Hematopoietic multipotent progenitor cell treated with erythropoietin and hydrocortisone succinate and interleukin-3 and kit ligand, for 6 days (in vitro differentiated cells): Measurements from ENCODE around the gene MRPL45.
"Not testable (repeated sequence)": the region's sequence is repeated elsewhere in the genome, so short reads cannot be mapped to it uniquely, and the experiment has no call there.

Source experiments
- DNase-seq: peaks from one replicate; pipeline ENCODE4 v3.0.0-alpha.2; 2015

MRPL45 gene

DNA sequence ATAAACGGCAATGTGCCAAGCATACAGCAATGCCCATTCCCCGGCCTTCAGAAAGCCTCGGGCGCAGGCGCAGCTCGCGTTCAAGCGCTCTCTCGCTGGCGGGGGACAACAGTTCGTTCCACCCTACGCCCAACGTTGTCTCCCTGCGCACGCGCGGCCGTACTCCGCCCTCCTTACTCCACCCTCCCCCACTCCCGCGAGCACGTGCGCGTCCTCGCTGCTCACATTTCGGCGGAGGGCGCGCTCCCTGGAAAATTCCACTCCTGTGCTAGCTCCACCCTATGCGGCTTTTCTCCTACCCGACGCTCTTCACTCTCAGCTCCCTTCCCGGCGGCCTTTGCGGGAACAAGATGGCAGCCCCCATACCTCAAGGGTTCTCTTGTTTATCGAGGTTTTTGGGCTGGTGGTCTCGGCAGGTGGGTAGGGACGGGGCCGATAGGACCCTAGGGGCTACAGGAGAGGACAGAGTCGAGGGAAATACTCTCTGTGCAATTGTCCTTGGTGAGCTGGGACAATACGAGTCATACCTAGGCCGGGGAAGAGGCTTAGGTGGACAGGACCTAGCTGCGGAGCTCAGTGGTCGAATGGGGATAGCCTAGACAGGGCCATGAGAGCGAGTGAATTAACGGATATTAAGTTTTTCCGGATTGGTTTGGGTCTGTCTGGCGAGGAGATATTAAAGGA, at the start of gene MRPL45:
MRPL45 (plus strand) TSS at position 335 of the 684 bp plus-strand sequence; CDS start at position 351, 16 bp downstream.
- DNase-seq: peak; percentile 96

DNA sequence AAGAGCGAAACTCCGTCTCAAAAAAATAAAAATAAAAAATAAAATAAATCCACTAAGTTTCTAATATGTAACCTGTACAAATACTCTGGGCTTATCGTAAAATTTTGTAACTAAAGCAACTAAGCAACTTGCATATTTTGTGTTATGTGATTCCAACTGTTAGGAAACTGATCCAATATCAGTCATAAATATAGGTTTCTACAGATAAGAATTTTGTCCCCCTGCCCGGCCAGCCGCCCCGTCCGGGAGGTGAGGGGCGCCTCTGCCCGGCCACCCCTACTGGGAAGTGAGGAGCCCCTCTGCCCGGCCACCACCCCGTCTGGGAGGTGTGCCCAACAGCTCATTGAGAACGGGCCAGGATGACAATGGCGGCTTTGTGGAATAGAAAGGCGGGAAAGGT, 43.8 kb upstream of the MRPL45 start:
- DNase-seq: not testable (repeated sequence)

DNA sequence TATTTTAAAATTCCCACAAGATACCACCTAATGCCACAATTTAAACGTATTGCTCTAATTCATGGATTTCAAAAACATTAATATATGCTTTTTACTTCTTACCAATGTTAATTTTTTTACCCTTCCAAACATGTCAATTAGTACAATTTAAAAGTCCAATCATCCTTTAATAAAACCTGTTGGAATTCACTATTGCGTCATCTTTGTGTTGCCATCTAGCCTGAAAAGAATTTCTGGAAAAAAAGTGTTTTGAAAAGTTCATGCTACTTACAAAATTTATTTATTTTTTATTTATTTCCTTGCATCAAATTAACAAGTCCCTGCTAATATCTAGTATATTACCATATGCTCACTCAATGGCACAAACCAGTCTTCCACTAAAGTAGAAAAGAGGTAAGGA, 42.6 kb upstream of the MRPL45 start:
- DNase-seq: not testable (repeated sequence)

DNA sequence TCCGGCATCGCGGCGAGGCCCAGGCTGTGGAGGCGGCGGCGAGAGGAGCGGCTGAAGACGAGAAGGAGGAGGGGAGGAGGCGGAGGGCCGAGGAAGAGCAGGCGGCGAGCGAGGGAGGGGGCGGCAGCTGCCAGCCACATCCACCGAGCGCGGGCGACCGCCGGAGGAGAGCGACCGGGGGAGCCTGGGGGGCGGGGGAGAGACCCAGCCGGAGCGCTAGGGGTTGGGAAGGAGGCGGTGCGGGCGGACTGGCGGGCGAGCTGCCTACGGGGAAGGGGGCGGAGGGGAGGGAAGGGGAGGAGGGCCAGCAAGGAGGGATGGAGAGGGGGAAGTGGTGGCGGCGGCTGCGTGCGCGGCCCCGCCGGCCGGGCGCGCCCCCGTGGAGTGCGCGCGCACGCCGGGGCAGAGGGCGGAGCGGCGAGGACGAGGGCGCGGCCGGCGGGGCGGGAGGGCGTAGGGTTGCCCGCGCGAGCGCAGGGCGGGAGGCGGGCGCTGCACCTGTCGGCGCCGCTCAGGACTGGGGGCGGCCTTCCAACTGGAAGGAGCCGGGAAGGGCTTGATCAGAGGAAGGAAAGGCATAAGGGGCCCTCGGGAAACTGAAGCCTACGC, 39.9 kb upstream of the MRPL45 start:
- peak; percentile 79 for DNase-seq

DNA sequence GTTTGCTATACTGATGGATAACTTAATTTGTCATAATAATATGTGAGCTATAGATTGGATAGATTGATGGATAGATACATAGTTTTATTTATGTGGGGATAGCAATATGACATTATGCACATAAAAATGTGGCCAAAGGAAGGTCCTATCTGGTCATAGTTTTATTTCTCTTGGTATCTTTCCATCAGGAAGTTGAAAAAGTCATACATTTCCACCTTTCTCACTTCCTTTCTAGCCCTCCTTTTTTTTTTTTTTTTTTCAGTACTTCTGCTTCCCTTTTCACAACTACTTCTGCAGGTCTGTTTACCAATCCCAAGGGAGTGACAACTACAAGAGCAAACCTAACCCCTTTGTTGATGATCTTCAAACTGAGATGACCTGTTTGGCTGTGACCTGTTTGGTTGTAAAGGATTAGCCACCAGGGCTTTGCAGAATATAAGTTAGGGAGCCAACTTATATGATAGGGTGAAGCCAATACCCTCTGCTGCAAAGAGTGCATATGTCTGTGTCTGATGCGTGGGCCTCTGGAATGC, 30.9 kb upstream of the MRPL45 start:
- DNase-seq: not testable (repeated sequence)

DNA sequence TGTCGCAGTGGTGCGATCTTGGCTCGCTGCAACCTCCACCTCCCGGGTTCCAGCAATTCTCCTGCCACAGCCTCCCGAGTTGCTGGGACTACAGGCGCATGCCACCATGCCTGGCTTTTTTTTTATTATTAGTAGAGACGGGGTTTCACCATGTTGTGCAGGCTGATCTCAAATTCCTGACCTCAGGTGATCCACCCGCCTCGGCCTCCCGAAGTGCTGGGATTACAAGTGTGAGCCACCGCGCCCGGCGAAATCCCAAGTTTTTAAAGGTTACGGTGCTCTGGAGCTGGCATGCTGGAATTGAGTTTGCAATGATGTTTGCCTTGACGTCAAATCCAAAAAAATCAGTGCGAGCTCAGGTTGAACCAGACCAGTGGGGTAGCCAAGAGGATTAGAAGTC, 30.4 kb upstream of the MRPL45 start:
- DNase-seq: not testable (repeated sequence)

DNA sequence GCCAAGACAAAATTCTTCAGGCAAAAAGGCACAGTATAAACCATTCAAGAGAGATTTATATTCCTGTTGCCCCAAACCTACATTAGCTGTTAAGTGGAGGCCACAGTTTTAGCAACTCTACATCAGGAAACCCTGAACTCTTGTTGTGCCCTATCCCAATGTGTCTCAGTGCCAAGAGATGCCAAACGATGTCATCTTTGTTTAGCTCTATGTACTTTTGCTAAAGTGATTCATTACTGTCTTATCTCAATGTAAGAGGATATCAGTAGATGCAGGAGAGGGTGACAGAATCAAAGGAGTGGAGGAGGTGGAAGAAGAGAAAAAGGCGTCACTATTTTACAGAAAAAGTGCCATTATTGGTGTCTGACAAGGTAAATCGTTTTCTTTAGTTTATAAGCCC, 28.8 kb upstream of the MRPL45 start:
- DNase-seq: not testable (repeated sequence)

DNA sequence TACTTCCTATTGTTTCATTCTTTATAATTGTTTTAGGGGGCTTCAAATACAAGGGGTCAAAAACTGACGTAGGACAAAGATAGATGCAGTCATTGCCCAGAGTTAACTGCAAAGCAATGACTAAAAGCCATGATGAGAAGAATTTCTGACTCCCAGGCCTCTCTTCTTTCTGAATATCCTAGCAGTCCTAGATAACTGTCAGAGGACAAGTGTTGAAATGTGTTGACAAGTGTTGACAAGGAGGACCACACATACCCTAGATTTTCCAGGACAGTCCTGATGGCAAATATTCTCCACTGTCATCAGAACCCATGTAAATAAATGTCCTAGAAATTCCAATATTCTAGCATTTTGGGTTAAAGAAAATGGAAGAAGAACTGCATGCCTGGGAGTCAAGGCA, 27.9 kb upstream of the MRPL45 start:
- not testable (repeated sequence) for DNase-seq

DNA sequence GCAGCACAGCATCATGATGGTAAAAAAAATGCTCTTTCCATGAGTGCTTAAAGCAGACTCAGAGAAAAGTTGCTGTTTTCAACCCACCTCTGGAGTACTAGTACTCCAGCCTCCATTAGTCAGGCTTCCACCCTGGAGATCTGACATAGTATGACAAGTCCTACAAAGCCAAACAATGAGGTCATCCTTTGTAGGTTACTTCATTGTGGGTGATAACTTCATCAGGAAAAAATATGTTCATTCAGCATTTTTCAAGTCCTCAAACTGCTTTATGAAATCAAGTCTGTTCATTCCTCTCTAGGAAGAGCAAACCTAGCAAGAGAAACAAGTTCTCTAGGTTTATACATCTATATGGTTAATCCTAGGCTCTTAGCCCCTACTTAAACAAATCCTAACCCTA, 27.4 kb upstream of the MRPL45 start:
- DNase-seq: not testable (repeated sequence)

DNA sequence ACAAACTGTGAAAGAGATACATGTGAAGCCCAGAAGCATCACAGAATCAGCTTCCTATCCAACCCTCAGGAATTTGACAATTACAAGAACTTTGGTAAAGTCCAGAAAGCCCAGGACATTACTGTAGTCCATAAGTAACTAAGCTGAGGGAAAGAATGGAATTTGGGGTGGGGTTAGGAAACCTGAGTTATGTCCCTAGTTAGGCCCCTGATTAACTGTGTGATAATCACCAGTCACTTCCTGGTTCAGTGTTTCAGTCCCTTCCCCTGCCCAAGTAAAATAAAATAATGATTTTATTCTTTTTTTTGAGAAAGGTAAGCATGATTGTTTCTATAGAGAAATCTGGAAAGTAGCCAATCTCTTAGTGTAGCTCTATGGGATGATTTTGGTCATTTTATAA, 11.0 kb upstream of the MRPL45 start:
- DNase-seq: not testable (repeated sequence)

DNA sequence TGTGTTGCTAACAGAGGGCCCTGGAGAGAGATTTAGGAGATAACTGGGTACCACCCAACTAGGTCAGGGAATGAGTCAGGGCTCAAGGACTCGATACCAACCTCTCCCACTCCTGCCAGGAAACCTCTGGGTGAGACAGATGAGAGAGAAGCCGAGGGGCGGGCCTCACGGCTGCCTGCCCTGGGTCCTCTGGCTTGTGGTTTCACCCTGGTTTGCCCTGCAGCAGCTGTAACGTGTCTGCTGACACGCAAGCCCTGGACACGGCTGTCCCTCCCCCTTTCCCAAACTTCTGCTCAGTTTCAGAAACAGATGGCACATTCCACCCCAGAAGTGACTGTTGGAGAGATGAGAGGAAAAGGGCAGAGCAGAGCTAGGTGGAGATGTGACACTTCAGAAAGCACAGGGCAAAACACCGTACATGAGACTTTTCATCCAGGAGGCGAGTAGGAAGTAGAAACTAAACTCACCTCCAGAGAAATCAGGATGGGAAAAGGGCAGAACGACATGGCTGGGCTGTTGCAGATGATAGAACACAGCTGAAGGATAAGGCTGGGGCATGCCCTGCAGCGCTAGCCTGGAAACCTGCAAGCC, 10.4 kb upstream of the MRPL45 start:
- DNase-seq: peak; percentile 51

DNA sequence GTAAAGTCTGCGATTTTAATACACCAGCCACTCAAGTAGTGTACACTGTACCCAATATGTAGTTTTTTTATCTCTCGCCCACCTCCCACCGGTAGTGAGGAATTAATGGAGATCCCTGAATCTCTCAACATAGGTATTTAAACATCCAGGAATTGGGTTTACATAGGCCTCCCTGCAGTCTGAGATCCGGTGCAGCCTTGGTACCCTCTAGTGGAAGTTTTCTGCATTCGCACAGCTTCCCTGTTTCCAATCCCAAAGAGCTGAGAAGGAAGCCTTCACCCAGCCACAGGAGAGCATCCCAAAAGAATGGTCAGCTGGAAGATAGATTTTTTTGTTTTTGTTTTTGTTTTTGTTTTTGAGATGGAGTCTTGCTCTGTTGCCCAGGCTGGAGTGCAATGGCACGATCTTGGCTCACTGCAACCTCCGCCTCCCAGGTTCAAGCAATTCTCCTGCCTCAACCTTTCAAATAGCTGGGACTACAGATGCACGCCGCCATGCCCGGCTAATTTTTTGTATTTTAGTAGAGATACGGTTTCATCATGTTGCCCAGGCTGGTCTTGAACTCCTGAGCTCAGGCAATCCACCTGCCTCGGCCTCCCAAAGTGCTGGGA, 8.6 kb upstream of the MRPL45 start:
- peak; percentile 41 for DNase-seq

DNA sequence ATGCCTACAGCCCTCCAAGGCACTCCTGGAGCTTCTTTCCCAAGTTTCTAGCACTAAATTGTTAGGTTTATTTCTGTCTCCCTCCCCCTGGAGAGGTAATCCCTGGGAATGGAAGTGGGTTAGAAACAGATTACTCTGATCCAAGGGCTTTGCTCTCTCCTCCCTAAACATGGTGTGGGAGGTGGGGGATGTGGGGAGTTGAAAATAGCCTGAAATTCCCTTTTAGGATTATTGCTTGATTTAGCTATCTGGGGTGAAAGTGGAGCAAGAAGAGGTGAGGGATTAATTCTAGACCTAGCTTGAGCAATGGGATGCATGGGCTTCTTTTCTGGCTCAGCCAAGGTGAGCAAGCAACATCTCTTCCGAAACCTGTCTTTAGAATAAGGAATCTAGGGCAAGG, 7.2 kb upstream of the MRPL45 start:
- DNase-seq: not testable (repeated sequence)

DNA sequence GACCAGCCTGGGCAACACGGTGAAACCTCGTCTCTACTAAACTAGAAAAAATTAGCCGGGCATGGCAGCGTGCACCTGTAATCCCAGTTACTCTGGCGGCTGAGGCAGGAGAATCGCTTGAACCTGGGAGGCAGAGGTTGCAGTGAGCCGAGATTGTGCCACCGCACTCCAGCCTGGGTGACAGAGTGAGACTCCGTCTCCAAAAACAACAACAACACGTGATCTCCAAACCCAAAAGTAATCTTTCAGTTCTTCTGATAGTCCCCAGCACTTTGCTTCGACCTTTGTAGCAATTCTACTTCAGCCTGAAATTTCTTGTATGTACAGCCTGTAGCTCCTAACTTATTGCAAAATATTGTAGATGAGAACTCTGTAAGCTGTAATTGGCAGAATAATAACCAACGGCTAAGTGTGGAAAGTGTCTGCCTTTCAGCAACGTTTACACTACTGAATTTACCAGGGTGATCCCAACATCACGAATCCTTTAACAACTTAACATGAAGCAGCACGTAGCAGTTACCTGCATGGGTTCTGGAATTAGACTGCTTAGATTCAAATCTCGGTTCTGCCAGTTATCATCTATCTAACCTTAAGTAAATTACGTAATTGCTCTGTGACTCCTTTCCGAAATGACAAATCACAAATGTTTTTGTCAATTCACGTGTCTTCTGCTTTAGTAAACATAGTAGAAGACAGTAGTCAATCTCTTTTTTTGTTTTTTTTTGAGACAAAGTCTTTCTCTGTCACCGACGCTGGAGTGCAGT, 1.2 kb upstream of the MRPL45 start:
- DNase-seq: peak; percentile 4

DNA sequence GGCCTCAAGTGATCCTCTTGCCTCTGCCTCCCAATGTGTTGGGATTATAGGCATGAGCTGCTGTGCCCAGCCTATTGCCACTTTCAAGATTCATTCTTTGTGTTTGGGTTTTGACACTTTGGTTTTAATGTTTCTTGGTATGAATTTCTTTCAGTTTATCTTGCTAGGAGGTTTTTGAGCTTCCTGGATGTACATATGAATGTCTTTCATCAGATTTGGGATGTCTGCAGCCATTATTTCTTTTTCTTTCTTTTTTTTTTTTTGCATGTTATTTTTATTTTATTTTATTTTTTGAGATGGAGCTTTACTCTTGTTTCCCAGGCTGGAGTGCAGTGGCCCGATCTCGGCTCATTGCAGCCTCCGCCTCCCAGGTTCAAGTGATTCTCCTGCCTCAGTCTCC, 18.5 kb downstream of the MRPL45 start:
- no peak for DNase-seq

DNA sequence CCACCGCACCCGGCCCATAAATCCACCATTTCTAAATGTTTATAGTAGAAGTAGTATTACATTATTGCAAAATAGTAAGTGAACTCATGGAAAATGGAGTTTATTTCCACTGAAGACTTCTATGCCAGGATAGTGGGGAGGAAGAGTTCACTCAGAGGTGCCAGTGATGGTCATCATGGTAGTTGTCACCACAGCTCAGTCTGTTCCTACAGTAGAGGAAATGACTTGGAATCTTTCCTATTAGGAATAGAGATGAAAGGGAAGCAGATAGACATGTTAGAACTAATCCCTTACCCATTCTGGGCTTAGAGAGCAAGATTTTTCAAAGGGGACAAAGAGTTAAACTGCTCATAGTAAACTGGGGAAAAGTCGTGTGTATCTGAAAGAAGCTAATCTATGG, 20.1 kb downstream of the MRPL45 start:
- DNase-seq: no peak

DNA sequence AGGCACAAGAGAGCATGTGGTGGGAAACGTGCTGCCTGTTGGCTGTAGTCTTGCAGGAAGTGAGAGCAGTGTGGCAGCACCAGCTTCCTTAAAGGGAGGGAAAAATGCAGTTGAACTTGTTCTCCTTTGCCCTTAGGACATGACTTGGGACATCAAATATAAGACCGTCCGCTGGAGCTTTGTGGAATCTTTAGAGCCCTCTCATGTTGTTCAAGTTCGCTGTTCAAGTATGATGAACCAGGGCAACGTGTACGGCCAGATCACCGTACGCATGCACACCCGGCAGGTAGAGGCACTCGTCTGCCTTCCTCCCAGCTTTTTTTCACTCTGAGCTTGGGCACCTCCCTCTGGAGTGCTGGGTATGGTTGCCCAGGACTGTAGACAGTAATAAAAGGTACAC, 23.5 kb downstream of the MRPL45 start:
- DNase-seq: no peak

DNA sequence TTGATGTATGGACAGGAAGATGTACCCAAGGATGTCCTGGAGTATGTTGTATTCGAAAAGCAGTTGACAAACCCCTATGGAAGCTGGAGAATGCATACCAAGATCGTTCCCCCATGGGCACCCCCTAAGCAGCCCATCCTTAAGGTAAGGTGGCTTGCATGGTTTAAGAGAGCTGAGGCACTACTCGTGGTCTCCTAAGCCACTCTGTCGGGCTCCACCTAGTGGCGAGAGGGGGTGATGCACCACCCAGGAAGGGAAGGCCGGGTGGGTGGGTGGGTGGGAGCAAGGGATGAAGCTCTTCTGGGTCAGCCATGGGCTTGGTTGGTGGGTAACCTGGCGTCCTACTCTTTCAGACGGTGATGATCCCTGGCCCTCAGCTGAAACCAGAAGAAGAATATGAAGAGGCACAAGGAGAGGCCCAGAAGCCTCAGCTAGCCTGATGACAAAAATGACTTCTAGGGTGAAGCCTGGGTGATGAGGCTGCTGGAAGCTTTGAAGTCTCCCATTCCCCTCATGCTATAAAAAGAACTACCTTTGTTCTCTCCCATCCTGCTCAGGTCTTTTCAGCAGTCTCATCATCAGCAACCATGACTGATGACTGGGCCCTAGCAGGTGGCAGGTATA, 25.3 kb downstream of the MRPL45 start:
- peak; percentile 77 for DNase-seq

DNA sequence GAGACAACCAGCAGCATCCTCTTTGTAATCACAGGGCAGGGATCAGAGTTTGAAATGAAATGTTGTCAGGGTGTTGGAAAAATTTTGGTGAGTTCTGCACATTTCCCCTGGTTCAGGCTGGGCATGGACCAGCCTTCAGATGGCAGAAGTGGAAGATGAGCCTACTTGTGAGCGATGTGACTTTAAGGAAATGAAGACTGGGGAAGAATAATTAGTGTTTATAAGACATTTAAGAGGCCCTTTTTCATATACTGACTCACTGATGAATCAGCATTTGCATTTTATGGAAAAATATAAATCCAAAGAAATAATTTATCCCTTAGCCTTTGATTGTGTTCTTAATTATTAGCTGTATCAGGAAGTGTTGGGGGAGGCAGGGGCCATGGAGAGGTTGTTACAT, 25.9 kb downstream of the MRPL45 start:
- DNase-seq: no peak

DNA sequence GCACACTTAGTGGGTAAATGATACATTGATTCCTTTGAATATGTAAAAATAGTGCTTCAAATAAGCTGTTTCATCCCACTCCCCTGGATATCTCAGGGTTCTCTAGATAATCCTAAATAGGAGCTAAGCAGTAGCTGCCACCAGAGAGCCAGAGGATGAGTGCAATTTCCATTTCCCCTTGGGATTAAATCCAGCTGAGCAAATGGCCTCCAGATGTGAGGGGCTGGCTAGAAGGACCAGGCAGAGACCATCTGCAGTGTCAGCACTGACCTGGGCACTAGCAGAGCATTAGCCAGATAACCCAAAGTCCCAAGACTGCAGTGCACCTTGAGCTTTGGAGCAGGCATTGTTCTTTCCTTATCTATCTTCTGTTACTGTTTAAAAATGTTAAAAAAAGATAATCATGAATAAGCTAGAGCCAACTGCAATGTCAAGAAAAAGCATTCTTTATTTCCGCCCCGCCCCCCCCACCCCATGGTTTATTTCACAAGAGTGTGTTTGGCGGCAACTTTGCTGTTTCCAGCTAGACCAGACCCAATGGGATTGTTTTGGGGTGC, 27.3 kb downstream of the MRPL45 start:
- peak; percentile 32 for DNase-seq

DNA sequence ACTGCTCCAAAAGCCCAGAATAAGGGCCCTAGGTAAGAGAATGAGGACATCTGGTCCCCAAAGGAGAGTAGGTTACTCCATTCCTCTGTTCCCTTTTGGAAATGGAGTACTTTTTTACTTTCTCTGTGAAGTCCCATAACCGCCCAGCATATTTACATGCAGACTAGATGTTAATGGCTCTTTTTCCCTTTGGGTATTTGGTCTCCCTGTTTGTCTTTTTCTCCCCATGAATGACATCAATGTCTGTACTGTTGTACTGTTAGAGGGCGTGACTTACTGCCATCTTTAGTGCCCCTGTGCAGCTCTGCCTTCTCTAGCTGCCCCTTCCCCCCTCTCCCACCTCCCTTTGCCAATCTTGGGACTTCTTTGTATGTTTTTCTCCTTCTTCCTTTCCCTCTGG, 27.8 kb downstream of the MRPL45 start:
- DNase-seq: no peak

DNA sequence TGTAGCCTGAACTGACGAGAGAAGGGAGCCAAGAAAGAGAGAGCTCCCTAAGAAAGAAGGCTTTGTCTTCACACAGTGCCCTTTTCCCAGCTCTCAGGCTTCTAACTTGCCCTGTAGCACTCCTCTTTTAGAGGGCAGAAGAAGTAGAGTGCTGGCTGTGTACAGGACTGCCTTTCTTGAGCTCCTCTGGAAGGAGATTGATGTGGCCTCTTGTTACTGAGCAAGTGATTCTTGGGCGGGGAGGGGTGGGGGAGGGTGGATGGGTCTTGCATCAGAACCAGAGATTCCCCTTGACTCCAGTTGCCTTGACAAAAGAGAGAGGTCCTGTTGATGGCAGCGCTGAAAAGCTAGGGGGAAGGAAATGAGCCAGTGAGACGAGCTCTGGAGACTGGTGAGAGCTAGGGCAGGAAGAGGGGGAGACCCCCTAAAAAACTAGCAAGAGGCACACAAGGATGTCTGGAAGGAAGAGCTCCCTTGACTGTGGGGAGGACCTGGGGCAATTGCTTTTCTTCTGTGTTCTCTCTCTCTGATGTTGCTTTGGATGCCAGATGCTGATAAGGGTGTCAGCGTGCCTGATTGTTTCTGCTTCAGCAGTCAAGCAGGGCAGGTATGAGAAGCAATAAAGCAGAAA, 28.4 kb downstream of the MRPL45 start:
- DNase-seq: no peak
